ENCODE results near the gene VLDLR.

GRCh38 chr9:2603621-2604020, 18.0 kb upstream of the VLDLR start:
- TF ChIP-seq POLR2A (IDR thresholded peaks at IDR 0.05) (no peak), CTCF (IDR thresholded peaks at IDR 0.05) (no peak)
